Measurements from ENCODE around the gene RNF149.

Gene RNF149

GRCh38 chr2:101295895-101296294 lies 12.6 kb downstream of the RNF149 start:
- no peak for DNase-seq (ENCODE audit: low read depth in 3 of 3)

DNA sequence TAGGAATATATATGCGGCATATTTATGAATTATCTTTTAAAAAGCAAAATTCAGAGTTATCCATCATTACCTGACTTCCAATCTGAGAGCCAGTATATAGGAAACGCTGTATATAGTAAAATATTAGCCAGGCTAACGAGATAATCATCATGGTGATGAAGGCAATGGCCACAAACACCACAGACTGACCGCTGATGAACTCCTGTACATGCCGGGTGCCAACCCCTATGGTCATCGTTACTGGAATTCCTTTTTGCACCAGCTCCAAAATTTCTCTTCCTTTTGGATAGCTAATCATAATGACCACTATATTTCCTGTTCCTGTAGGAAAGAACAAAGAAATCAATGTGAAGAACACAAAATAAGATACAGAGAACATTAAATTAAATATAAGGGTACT lies 13.6 kb downstream of the RNF149 start:
- DNase-seq (ENCODE audit: low read depth in 3 of 3) = no peak

- no peak for DNase-seq (ENCODE audit: low read depth in 3 of 3)
Observed at GRCh38 chr2:101293544-101293943, 15.0 kb downstream of the RNF149 start.

- no peak for DNase-seq (ENCODE audit: low read depth in 3 of 3)
Observed at GRCh38 chr2:101291973-101292372, 16.5 kb downstream of the RNF149 start.

- no peak for DNase-seq (ENCODE audit: low read depth in 3 of 3)
Observed at GRCh38 chr2:101290711-101291110, 17.8 kb downstream of the RNF149 start.

DNA sequence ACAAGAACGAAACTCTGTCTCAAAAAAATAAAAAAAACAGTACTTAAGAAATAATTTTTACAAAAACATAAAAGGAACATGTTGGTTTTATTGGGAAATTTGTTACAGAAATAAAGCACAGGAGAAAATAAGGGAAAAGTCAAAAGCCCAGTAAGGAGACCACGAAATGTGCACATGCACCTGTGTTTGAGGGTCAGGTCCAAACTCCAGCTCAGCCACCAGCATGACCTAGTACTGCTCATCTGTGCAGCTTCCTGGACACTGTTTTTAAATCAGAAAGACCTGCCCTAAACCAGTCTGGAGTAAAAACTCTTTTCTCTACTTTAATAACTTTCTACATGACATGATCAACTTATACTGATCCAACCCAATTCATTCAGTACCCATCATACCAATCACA lies 21.2 kb downstream of the RNF149 start:
- DNase-seq (ENCODE audit: low read depth in 3 of 3) = no peak

- no peak for DNase-seq (ENCODE audit: low read depth in 3 of 3)
Observed at GRCh38 chr2:101286684-101287083, 21.8 kb downstream of the RNF149 start.

DNA sequence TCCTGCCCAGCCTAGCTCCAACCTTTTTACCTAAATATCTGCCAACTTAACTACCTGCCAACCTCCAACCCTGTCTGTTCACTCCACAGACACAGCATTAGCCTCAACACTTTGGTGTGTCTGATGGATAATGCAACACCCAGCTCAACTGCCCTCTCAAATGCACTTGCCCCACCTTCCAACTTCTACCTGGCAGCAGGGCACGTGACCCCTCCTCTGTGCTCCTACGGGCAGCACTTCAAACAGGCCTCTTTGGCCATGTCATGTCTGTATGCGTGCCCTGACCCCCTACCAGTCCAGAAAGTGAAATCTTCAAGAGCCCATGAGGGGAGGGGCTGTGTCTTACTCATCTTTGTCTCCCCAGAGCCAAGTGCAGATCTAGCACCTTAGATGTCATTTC lies 25.5 kb downstream of the RNF149 start:
- DNase-seq (ENCODE audit: low read depth in 3 of 3) = no peak

GRCh38 chr2:101281482-101281881 lies 27.0 kb downstream of the RNF149 start:
- DNase-seq (ENCODE audit: low read depth in 3 of 3) = no peak

DNA sequence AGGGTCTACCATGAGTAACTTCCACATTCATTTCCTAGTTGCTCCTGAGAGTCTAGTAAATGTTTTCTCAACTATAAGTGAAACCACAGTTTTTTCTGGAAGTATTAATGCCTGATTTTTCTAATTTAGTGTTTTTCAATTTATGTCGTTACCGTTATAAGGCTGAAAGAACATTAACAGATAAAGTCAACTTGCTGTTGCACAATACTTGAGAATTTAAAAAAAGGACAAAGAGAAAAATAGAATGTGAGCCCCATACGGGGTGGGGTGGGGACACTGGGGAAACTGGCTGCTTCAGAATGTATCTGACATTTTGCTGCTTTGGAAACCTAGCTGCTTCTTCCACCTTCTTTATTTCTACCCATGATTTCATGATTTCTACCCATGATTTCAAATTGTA lies 29.6 kb downstream of the RNF149 start:
- no peak for DNase-seq (ENCODE audit: low read depth in 3 of 3)

GRCh38 chr2:101277111-101277510 lies 31.4 kb downstream of the RNF149 start:
- no peak for DNase-seq (ENCODE audit: low read depth in 3 of 3)

DNA sequence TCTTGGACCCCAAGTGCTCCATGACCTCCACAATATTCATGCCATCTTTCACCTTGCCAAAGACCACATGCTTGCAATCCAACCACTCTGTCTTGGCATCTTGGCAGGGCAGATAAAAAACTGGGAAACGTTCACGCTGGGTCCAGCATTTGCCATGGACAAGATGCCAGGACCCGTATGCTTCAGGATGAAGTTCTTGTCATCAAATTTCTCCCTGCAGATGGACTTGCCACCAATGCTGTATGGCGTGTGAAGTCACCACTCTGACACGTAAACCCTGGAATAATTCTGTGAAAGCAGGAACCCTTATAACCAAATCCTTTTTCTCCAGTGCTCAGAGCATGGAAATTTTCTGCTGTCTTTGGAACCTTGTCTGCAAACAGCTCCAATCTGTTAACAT lies 34.4 kb downstream of the RNF149 start:
- no peak for DNase-seq (ENCODE audit: low read depth in 3 of 3)

DNA sequence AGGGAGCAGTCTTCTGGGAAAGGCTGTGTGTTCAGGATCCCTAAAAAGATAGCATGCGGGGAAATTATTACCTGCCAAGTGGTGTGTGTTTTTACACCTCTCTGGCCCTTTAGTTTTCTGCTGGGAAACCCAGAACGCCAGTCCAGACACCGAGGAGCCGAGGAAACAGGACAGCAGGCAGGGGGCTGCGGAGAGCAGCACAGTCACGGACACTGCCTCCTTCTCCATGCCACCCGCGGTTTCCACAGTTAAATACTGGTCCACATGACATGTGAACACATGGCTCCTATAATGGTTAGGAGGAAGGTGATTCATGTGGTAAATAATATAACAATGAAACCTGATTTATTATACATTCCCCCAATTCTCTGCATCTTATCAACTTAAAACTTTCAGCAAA lies 35.4 kb downstream of the RNF149 start:
- DNase-seq (ENCODE audit: low read depth in 3 of 3) = no peak

GRCh38 chr2:101272045-101272784 lies 36.3 kb downstream of the RNF149 start:
- no peak for DNase-seq (ENCODE audit: low read depth in 3 of 3)

DNA sequence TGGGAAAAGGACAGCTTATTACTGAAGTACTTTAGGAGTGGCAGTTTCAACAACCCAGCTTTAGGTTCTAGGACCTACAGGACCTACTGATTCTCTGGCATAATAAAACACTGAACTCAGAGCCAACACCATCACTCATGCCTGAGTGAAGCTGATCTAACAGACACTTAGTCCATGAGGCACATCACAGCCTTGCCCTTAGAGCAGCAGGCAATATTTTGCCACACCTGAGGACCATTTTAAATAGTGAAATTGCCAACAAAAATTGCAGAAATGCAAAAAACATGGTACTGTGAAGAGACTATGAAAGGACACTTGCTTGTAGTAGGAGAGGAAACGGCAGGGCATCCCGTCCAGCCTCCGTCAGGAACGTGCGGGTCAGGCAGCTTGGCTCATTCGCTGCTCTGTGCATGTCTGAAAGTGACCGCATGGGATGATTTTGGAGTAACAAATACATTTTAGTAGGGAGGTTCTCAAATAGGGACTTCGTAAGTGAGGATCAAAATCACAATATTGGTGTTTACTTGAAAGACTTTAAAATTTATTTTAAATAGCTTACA lies 37.7 kb downstream of the RNF149 start:
- DNase-seq (ENCODE audit: low read depth in 3 of 3) = no peak

- no peak for DNase-seq (ENCODE audit: low read depth in 3 of 3)
Observed at GRCh38 chr2:101267671-101268656, 40.5 kb downstream of the RNF149 start.

GRCh38 chr2:101265893-101266499 lies 42.5 kb downstream of the RNF149 start:
- DNase-seq (ENCODE audit: low read depth in 3 of 3) = no peak

GRCh38 chr2:101264360-101264939 lies 44.1 kb downstream of the RNF149 start:
- no peak for DNase-seq (ENCODE audit: low read depth in 3 of 3)

- DNase-seq (ENCODE audit: low read depth in 3 of 3) = no peak
Observed at GRCh38 chr2:101263377-101263800, 45.1 kb downstream of the RNF149 start.

GRCh38 chr2:101262142-101262541 lies 46.4 kb downstream of the RNF149 start:
- DNase-seq (ENCODE audit: low read depth in 3 of 3) = no peak

DNA sequence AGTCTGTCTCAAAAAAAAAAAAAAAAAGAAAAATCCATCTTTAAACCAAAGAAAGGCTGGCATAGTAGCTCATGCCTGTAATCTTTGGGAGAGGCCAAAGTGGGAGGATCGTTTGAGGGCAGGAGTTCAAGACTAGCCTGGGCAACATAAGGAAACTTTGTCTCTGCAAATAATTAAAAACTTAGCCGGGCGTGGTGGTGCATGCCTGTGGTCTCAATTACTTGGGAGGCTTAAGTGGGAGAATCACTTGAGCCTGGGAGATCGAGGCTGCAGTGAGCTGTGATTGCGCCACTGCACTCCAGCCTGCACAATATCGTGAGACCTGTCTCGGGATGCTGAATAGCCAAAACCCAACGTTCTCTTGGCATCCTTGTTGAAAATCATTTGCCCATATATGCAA lies 49.7 kb downstream of the RNF149 start:
- DNase-seq (ENCODE audit: low read depth in 3 of 3) = no peak

DNA sequence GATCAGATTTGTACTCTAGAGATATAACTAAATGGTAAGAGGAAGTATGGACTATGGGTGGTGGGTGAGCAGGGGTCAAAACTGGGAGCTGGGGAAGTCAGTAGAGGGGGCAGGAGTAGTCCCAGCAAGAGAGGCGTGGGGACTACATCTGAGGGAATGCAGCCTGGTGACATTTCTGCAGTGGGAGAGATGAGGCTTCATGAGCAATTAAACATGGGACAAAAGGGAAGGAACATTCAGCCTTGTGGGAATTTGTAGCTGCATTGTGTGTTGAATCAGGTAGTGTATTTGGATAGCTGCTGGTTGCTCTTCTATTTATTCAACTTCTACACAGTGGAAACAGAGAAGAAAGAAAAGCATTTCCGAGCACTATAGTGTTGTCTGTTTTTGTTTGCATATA lies 52.2 kb downstream of the RNF149 start:
- DNase-seq (ENCODE audit: low read depth in 3 of 3) = no peak

Data from stimulated activated CD4-positive, alpha-beta T cell treated with anti-CD3 and anti-CD28 coated beads, TNF-alpha, amount 100 ng/mL, for 48 hours (primary cell).